DOHH2 (cell line): ENCODE results near the gene AP1M2.

Experiments used
- CTCF ChIP-seq: fragments of 200-600 bp; sonication (generic); IDR thresholded peaks from one replicate; pipeline ENCODE4 v1.5.1; 2014; ENCODE audit warnings: antibody characterized with exemption, mild to moderate bottlenecking, low read depth, low read length; ENCODE audit not compliant: poor library complexity, severe bottlenecking
- EZH2phosphoT487 ChIP-seq: fragments of 200-600 bp; sonication (generic); IDR thresholded peaks from 2 replicates; pipeline ENCODE4 v1.6.1; 2017; ENCODE audit warnings: borderline replicate concordance, mild to moderate bottlenecking, antibody characterized with exemption, low read length, moderate library complexity, mixed read lengths

- TF ChIP-seq CTCF (no peak), EZH2phosphoT487 (no peak)
These were observed 38.6 kb upstream of the AP1M2 start for GRCh38 chr19:10625762-10626138.
